BE2C (cell line): ENCODE data around the gene VIL1.

Source experiments
- DNase-seq: peaks from one replicate; pipeline ENCODE4 v3.0.0-alpha.2; 2020
- H3K27me3 ChIP-seq: fragments of 250-450 bp; sonication (Bioruptor Pico); 2 replicates; pipeline ENCODE4 v1.5.1; 2020; ENCODE audit warnings: mild to moderate bottlenecking
- H3K36me3 ChIP-seq: fragments of 250-450 bp; sonication (Bioruptor Pico); 2 replicates; pipeline ENCODE4 v1.5.1; 2020; ENCODE audit warnings: mild to moderate bottlenecking
- H3K4me1 ChIP-seq: fragments of 250-450 bp; sonication (Bioruptor Pico); 2 replicates; pipeline ENCODE4 v1.5.1; 2020
- H3K4me3 ChIP-seq: 2 replicates; pipeline ENCODE4 v1.5.1; 2011; ENCODE audit warnings: low read depth, low read length
- H3K9me3 ChIP-seq: fragments of 250-450 bp; sonication (Bioruptor Pico); 2 replicates; pipeline ENCODE4 v1.5.1; 2020
- TF ChIP-seq, protein P1 (sequence below): IDR thresholded peaks from 2 replicates; pipeline ENCODE4 v1.5.1; 2012; ENCODE audit warnings: mild to moderate bottlenecking, low read depth, low read length

Gene VIL1

DNA sequence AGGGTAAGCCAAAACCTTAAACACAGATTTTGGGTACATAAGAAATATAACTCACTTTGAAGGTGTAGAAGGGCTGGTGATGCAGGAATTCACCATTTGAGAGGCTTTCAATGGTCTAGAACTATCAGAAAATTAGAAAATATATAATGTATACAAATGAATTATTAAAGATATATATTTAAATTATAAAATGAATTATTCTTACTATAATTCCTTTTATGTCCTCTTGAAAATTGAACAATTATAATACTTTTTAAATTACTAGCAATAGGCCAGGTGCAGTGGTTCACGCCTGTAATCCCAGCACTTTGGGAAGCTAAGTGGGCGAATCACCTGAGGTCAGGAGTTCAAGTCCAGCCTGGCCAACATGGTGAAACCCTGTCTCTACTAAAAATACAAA is 60.7 kb downstream of the VIL1 start:
- no peak for DNase-seq
- Histone ChIP-seq H3K9me3 (no peaks in the 10 kb centered on the region), H3K4me1 (no peaks in the 10 kb centered on the region), H3K36me3 (peaks cover 28% of the 10 kb centered on the region), H3K4me3 (no peak overlapping the region), H3K27me3 (no peaks in the 10 kb centered on the region)
- TF ChIP-seq, protein P1, sequence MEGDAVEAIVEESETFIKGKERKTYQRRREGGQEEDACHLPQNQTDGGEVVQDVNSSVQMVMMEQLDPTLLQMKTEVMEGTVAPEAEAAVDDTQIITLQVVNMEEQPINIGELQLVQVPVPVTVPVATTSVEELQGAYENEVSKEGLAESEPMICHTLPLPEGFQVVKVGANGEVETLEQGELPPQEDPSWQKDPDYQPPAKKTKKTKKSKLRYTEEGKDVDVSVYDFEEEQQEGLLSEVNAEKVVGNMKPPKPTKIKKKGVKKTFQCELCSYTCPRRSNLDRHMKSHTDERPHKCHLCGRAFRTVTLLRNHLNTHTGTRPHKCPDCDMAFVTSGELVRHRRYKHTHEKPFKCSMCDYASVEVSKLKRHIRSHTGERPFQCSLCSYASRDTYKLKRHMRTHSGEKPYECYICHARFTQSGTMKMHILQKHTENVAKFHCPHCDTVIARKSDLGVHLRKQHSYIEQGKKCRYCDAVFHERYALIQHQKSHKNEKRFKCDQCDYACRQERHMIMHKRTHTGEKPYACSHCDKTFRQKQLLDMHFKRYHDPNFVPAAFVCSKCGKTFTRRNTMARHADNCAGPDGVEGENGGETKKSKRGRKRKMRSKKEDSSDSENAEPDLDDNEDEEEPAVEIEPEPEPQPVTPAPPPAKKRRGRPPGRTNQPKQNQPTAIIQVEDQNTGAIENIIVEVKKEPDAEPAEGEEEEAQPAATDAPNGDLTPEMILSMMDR, result no peak

DNA sequence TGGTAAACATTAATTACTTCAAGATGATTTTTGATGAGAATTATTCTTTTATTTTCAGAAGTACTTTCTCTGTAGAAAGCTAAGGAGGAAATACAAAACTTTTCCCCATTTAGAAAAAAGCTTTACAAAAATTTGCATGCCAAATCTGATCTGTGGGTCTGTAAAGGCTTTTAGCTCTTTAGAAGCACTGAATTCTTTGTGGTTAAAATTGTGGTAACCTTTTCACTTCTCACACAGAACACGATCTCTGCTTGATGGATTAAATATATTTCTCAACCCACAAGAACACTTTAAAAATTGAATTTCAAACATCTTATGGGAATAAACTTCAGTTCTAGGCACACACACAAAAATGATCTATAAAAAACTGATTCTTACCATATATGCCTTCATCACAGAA is 63.7 kb downstream of the VIL1 start:
- no peak for DNase-seq
- TF ChIP-seq, protein P1, result no peak
- Histone ChIP-seq H3K9me3 (no peaks in the 10 kb centered on the region), H3K36me3 (peaks cover 19% of the 10 kb centered on the region), H3K4me1 (no peaks in the 10 kb centered on the region), H3K27me3 (no peaks in the 10 kb centered on the region), H3K4me3 (no peak overlapping the region)

DNA sequence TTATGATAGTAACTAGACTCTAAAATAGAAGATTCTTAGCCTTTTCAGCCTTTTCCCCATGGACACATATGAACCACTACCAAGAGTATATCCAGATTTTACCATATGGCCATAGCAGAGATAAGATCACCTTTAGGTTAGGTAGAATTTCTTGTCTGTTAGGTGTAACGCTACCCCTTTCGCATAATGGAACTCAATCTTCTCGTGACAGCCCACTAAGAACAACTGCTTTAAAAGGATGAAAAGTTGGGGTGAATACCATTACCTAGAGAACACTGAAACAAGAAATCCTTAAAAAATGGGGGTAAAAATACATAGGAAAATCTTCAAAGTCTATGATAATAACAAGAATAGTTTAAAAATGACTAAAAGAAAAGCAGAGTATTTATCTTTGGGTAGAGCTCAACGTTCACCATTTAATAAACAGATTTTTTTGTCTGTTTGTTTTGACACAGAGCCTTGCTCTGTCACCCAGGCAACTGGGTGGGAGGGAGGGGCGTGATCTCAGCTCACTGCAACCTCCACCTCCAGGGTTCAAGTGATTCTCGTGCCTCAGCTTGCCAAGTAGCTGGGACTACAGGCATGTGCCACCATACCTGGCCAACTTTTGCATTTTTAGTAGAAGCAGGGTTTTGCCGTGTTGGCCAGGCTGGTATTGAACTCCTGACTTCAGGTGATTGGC is 67.2 kb downstream of the VIL1 start:
- Histone ChIP-seq H3K36me3 (peaks cover 36% of the 10 kb centered on the region), H3K9me3 (no peaks in the 10 kb centered on the region)

DNA sequence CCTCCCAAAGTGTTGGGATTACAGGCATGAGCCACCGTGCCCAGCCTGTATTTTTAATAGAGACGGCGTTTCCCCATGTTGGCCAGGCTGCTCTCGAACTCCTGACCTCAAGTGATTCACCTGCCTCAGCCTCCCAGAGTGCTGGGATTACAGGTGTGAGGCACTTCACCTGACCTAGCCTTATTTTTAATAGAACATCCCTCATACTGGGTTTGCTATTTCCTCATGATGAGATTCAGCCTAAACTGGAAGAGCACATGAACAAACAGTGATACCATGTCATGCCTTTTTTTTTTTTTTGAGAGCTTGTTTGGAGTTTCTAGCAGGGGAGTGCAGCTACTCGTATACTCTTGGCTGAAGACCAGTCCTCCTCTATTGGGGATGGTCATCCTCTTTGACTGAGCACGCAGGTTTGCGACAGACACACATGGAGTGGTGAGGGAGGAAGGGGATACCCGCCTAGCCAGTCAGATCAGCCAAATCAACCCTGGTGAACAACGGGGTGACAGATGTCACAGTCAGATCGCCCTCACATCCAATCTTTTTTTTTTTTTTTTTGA is 81.7 kb downstream of the VIL1 start:
- H3K9me3 ChIP-seq, result no peaks in the 10 kb centered on the region
- TF ChIP-seq, protein P1, result no peak
- H3K4me1 ChIP-seq, result no peaks in the 10 kb centered on the region
- no peaks in the 10 kb centered on the region for H3K27me3 ChIP-seq
- peaks cover 13% of the 10 kb centered on the region for H3K36me3 ChIP-seq
- DNase-seq, result no peak
- H3K4me3 ChIP-seq, result no peak overlapping the region

More for the DNA sequence above, 67.2 kb downstream of the VIL1 start:
- H3K27me3 ChIP-seq, result no peaks in the 10 kb centered on the region
- H3K4me1 ChIP-seq, result no peaks in the 10 kb centered on the region
- H3K4me3 ChIP-seq, result no peak overlapping the region
- DNase-seq, result no peak
- TF ChIP-seq, protein P1, result no peak

DNA sequence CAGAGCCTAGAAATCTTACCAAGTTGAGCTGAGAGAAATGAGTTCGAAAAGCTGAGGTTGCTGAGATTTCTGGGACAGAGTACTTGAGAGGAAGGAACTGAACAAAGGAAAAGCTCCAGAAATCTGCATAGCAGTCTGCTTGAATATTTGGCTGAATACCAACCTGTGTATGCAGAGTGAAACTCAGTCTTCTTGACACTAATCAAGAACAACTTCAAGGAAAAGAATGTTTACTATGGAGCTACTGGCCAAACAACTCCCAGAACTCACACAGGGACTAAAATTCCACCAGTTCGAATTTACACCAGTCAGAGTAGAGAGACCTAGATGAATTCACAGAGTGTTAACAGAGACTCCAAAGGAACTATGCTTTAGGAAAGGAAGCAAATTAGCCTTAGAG is 82.7 kb downstream of the VIL1 start:
- H3K27me3 ChIP-seq, result no peaks in the 10 kb centered on the region
- no peak for DNase-seq
- no peaks in the 10 kb centered on the region for H3K4me1 ChIP-seq
- H3K36me3 ChIP-seq, result peaks cover 13% of the 10 kb centered on the region
- no peaks in the 10 kb centered on the region for H3K9me3 ChIP-seq
- TF ChIP-seq, protein P1, result no peak
- H3K4me3 ChIP-seq, result no peak overlapping the region
